Immature natural killer cell (primary cell): ENCODE measurements around the gene ATP10B. TPM values are rescaled to one million over a fixed set of nuclear protein-coding genes. Genes with fewer than 3 reads are reported as not detected.

Source experiments
- DNase-seq, 3 donors: peaks; one replicate each; pipeline ENCODE4 v3.0.0; 2022; ENCODE audit warnings: mixed read lengths in 1 of 3
- H3K27ac Mint-ChIP-seq, 6 donors: one replicate each; pipeline ENCODE4 v1.8.0; 2020; ENCODE audit warnings: mixed read lengths in 6 of 6, mild to moderate bottlenecking in 5 of 6, inconsistent platforms in 4 of 6, moderate library complexity in 3 of 6
- H3K27me3 Mint-ChIP-seq, 3 donors: one replicate each; pipeline ENCODE4 v1.8.0; 2020 to 2021; ENCODE audit warnings: low read depth in 3 of 3, mild to moderate bottlenecking in 3 of 3, mixed read lengths in 3 of 3, moderate library complexity in 3 of 3, inconsistent platforms in 1 of 3
- H3K36me3 Mint-ChIP-seq, 3 donors: one replicate each; pipeline ENCODE4 v1.8.0; 2020; ENCODE audit warnings: mixed read lengths in 3 of 3, inconsistent platforms in 2 of 3, mild to moderate bottlenecking in 2 of 3
- H3K4me1 Mint-ChIP-seq, 2 donors: one replicate each; pipeline ENCODE4 v1.8.0; 2020; ENCODE audit warnings: inconsistent platforms in 2 of 2, mild to moderate bottlenecking in 2 of 2, mixed read lengths in 2 of 2, moderate library complexity in 1 of 2
- H3K4me3 Mint-ChIP-seq, 5 donors: one replicate each; pipeline ENCODE4 v1.8.0; 2020; ENCODE audit warnings: mild to moderate bottlenecking in 5 of 5, mixed read lengths in 5 of 5, inconsistent platforms in 3 of 5, moderate library complexity in 3 of 5
- H3K9me3 Mint-ChIP-seq, 6 donors: one replicate each; pipeline ENCODE4 v1.8.0; 2020; ENCODE audit warnings: mild to moderate bottlenecking in 6 of 6, mixed read lengths in 6 of 6, inconsistent platforms in 4 of 6, moderate library complexity in 3 of 6
- polyA plus RNA-seq, 3 donors: library from polyadenylated mRNA; unstranded; fragments of 300-500 nt; fragmentation: Illumina TruSeq; gene quantifications; one replicate each; pipeline ENCODE4 v1.2.3, GENCODE V29; 2021

ATP10B gene
- polyA plus RNA-seq, 3 donors from 2014 or later = not detected

GRCh38 chr5:160767062-160767461 lies 84.9 kb downstream of the ATP10B start:
- DNase-seq = no peak
- no peaks in the 10 kb centered on the region for H3K36me3 Mint-ChIP-seq
- H3K4me1 Mint-ChIP-seq = no peaks in the 10 kb centered on the region
- H3K4me3 Mint-ChIP-seq = no peak overlapping the region
- peaks cover 0 to 6% (median 4%) of the 10 kb centered on the region in 3 donors for H3K27me3 Mint-ChIP-seq
- peaks cover 0 to 6% (median 0%) of the 10 kb centered on the region in 6 donors for H3K9me3 Mint-ChIP-seq
- H3K27ac Mint-ChIP-seq = no peak overlapping the region

GRCh38 chr5:160760008-160760407 lies 92.0 kb downstream of the ATP10B start:
- H3K36me3 Mint-ChIP-seq = no peaks in the 10 kb centered on the region
- no peaks in the 10 kb centered on the region for H3K4me1 Mint-ChIP-seq
- peaks cover 0 to 4% (median 1%) of the 10 kb centered on the region in 3 donors for H3K27me3 Mint-ChIP-seq
- H3K9me3 Mint-ChIP-seq = peaks cover 0 to 7% (median under 1%) of the 10 kb centered on the region in 6 donors
- no peak overlapping the region for H3K27ac Mint-ChIP-seq
- no peak overlapping the region for H3K4me3 Mint-ChIP-seq
- DNase-seq = no peak

- H3K27ac Mint-ChIP-seq = no peak overlapping the region
- H3K9me3 Mint-ChIP-seq = peaks cover 0 to 2% (median 0%) of the 10 kb centered on the region in 6 donors
- no peaks in the 10 kb centered on the region for H3K36me3 Mint-ChIP-seq
- no peaks in the 10 kb centered on the region for H3K4me1 Mint-ChIP-seq
- DNase-seq = no peak
- H3K27me3 Mint-ChIP-seq = peaks cover 0 to 3% (median 2%) of the 10 kb centered on the region in 3 donors
- H3K4me3 Mint-ChIP-seq = no peak overlapping the region
Measured at GRCh38 chr5:160757194-160757593, 94.8 kb downstream of the ATP10B start.

- H3K4me1 Mint-ChIP-seq = no peaks in the 10 kb centered on the region
- H3K36me3 Mint-ChIP-seq = no peaks in the 10 kb centered on the region
- H3K4me3 Mint-ChIP-seq = no peak overlapping the region
- H3K9me3 Mint-ChIP-seq = no peaks in the 10 kb centered on the region
- H3K27ac Mint-ChIP-seq = no peak overlapping the region
- peaks cover 2 to 3% (median 2%) of the 10 kb centered on the region in 3 donors for H3K27me3 Mint-ChIP-seq
- no peak for DNase-seq
Measured at GRCh38 chr5:160750938-160751657, 100.9 kb downstream of the ATP10B start.

GRCh38 chr5:160749682-160750081 lies 102.3 kb downstream of the ATP10B start:
- Mint-ChIP-seq H3K27ac (no peak overlapping the region), H3K36me3 (no peaks in the 10 kb centered on the region), H3K9me3 (no peaks in the 10 kb centered on the region), H3K4me3 (no peak overlapping the region), H3K4me1 (no peaks in the 10 kb centered on the region), H3K27me3 (peaks cover 0 to 2% (median 2%) of the 10 kb centered on the region in 3 donors)
- DNase-seq = no peak

GRCh38 chr5:160749026-160749425 lies 103.0 kb downstream of the ATP10B start:
- no peaks in the 10 kb centered on the region for H3K4me1 Mint-ChIP-seq
- H3K27me3 Mint-ChIP-seq = peaks cover 0 to 2% (median 2%) of the 10 kb centered on the region in 3 donors
- no peak overlapping the region for H3K27ac Mint-ChIP-seq

GRCh38 chr5:160747987-160748386 lies 104.0 kb downstream of the ATP10B start:
- Mint-ChIP-seq H3K4me3 (no peak overlapping the region), H3K27me3 (peaks cover 0 to 4% (median 2%) of the 10 kb centered on the region in 3 donors), H3K36me3 (no peaks in the 10 kb centered on the region), H3K4me1 (no peaks in the 10 kb centered on the region), H3K27ac (no peak overlapping the region), H3K9me3 (no peaks in the 10 kb centered on the region)
- no peak for DNase-seq

More at GRCh38 chr5:160749026-160749425, 103.0 kb downstream of the ATP10B start:
- H3K36me3 Mint-ChIP-seq = no peaks in the 10 kb centered on the region
- no peak overlapping the region for H3K4me3 Mint-ChIP-seq
- H3K9me3 Mint-ChIP-seq = no peaks in the 10 kb centered on the region
- DNase-seq = no peak

GRCh38 chr5:160747559-160747958 lies 104.5 kb downstream of the ATP10B start:
- no peaks in the 10 kb centered on the region for H3K36me3 Mint-ChIP-seq
- DNase-seq = no peak
- no peak overlapping the region for H3K27ac Mint-ChIP-seq
- H3K4me3 Mint-ChIP-seq = no peak overlapping the region
- no peaks in the 10 kb centered on the region for H3K9me3 Mint-ChIP-seq
- H3K4me1 Mint-ChIP-seq = no peaks in the 10 kb centered on the region
- peaks cover 0 to 4% (median 3%) of the 10 kb centered on the region in 3 donors for H3K27me3 Mint-ChIP-seq

- no peak for DNase-seq
- H3K4me3 Mint-ChIP-seq = no peak overlapping the region
- no peaks in the 10 kb centered on the region for H3K36me3 Mint-ChIP-seq
- H3K27ac Mint-ChIP-seq = no peak overlapping the region
- H3K4me1 Mint-ChIP-seq = no peaks in the 10 kb centered on the region
- H3K9me3 Mint-ChIP-seq = no peaks in the 10 kb centered on the region
- H3K27me3 Mint-ChIP-seq = peaks cover 0 to 6% (median 3%) of the 10 kb centered on the region in 3 donors
Measured at GRCh38 chr5:160744268-160745101, 107.5 kb downstream of the ATP10B start.

- no peak for DNase-seq
- Mint-ChIP-seq H3K27me3 (peaks cover 0 to 4% (median 3%) of the 10 kb centered on the region in 3 donors), H3K27ac (no peak overlapping the region)
Measured at GRCh38 chr5:160743027-160743426, 109.0 kb downstream of the ATP10B start.

GRCh38 chr5:160742446-160742845 lies 109.6 kb downstream of the ATP10B start:
- no peaks in the 10 kb centered on the region for H3K4me1 Mint-ChIP-seq
- peaks cover 0 to 4% (median 3%) of the 10 kb centered on the region in 3 donors for H3K27me3 Mint-ChIP-seq
- no peak overlapping the region for H3K4me3 Mint-ChIP-seq
- DNase-seq = no peak
- no peaks in the 10 kb centered on the region for H3K9me3 Mint-ChIP-seq
- no peaks in the 10 kb centered on the region for H3K36me3 Mint-ChIP-seq
- H3K27ac Mint-ChIP-seq = no peak overlapping the region

More at GRCh38 chr5:160743027-160743426, 109.0 kb downstream of the ATP10B start:
- no peaks in the 10 kb centered on the region for H3K36me3 Mint-ChIP-seq
- H3K9me3 Mint-ChIP-seq = no peaks in the 10 kb centered on the region
- H3K4me1 Mint-ChIP-seq = no peaks in the 10 kb centered on the region
- H3K4me3 Mint-ChIP-seq = no peak overlapping the region

- Mint-ChIP-seq H3K27me3 (peaks cover 0 to 3% (median 0%) of the 10 kb centered on the region in 3 donors), H3K36me3 (no peaks in the 10 kb centered on the region), H3K4me3 (no peak overlapping the region), H3K9me3 (peaks cover 0 to 4% (median 0%) of the 10 kb centered on the region in 6 donors), H3K27ac (no peak overlapping the region), H3K4me1 (no peaks in the 10 kb centered on the region)
- no peak for DNase-seq
Measured at GRCh38 chr5:160727296-160727997, 124.6 kb downstream of the ATP10B start.

GRCh38 chr5:160726721-160727120 lies 125.3 kb downstream of the ATP10B start:
- H3K27ac Mint-ChIP-seq = no peak overlapping the region
- DNase-seq = no peak
- H3K9me3 Mint-ChIP-seq = peaks cover 0 to 4% (median 0%) of the 10 kb centered on the region in 6 donors
- no peaks in the 10 kb centered on the region for H3K36me3 Mint-ChIP-seq
- no peak overlapping the region for H3K4me3 Mint-ChIP-seq
- H3K27me3 Mint-ChIP-seq = peaks cover 0 to 3% (median 0%) of the 10 kb centered on the region in 3 donors
- H3K4me1 Mint-ChIP-seq = no peaks in the 10 kb centered on the region
